SIG-M5 (cell line): ENCODE data around the gene ASGR2.
"Not testable (repeated sequence)": the region's sequence is repeated elsewhere in the genome, so short reads cannot be mapped to it uniquely, and the experiment has no call there.

Experiments
- DNase-seq: peaks from one replicate; lab custom pipeline; 2025; lab: John Stamatoyannopoulos, UW

ASGR2 gene

DNA sequence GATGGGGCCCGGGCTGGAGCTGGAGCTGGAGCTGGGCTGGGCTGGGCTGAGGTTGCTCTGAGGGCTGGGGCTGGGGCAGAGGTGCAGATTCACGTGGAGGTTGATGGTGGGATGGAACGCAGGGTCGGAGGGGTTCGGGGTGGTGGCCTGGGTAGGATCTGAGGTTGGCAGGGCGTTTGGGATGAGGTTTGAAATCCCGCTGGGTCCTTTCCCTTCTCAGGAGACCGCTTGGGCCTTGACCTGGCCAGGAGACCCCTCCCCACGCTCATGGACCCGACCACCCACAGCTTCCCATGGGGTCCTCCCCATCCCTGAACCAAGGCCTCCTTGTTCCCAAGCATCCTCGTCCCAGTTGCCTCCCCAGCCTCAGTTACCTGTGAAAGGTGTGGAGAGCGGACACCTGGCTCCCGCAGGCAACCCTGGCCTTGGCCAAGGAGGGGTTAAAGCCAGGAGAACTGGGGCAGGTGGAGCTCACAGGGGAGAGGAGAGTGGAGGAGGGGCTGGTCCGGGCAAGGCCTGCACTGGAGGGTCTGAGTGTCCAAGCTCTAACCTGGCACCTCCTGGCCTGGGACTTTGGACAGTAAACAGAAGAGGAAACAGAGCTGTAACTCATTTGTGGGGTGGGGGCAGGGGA is at the start of gene ASGR2:
ASGR2 (minus strand) TSS at position 582 of the 634 bp plus-strand sequence. CDS start 582 bp downstream, outside the sequence.
- DNase-seq = no peak

- DNase-seq = not testable (repeated sequence)
Measured at GRCh38 chr17:7159571-7159970, 44.9 kb upstream of the ASGR2 start.

DNA sequence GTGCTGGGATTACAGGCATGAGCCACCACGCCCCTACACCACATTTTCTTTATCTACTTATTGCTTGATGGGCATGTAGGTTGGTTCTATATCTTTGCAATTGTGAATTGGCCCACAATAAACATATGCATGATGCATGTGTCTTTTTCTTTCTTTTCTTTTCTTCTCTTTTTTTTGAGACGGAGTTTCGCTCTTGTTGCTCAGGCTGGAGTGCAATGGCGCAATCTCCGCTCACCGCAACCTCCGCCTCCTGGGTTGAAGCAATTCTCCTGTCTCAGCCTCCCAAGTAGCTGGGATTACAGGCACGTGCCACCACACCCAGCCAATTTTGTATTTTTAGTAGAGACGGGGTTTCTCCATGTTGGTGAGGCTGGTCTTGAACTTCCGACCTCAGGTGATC is 43.8 kb upstream of the ASGR2 start:
- not testable (repeated sequence) for DNase-seq

DNA sequence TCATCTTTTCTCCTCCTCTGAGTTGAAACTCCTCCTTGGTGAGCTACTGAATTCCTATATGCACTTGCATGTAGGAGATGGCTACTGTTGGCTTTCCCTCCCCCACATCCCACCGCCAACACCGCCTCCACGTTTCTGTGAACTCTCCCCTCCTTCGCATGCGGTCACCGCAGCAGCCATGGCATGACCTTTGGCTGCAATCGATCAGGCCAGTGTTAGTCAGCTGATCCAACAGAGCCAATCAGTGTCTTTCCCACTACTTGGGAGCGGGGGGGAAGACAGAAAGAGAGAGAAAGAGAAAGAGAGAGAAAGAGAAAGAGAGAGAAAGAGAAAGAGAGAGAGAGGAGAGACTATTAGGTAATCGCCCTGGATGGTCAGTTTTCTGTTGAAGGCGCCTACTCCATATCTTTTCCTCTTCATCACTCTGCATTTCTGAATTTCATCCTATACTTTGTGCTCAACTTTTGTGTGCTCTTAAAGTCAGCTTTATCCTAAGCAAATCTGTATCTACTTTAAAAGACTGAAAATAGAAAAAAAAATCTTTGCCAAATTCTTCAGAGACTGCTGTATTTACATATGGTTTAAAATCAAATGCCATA is 41.8 kb upstream of the ASGR2 start:
- no peak for DNase-seq

DNA sequence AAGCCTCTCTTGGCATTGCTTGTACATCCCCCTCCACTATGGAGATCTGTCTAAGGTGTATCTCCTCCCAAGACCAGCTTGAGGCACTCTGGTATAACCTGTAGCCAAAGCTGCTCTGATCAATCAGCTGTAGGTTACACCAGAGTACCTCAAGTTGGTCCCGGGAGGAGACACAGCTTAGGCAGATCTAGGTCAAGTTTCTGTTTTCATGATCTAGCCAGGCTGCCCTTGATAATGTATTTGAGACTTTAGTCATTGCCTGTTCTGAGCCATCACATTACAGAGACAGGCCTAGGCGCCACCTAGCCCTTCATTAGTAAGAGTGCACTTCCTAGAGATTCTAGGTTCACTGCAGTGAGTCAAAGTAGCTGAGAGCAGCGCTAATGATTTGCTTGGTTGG is 33.1 kb upstream of the ASGR2 start:
- DNase-seq = no peak

DNA sequence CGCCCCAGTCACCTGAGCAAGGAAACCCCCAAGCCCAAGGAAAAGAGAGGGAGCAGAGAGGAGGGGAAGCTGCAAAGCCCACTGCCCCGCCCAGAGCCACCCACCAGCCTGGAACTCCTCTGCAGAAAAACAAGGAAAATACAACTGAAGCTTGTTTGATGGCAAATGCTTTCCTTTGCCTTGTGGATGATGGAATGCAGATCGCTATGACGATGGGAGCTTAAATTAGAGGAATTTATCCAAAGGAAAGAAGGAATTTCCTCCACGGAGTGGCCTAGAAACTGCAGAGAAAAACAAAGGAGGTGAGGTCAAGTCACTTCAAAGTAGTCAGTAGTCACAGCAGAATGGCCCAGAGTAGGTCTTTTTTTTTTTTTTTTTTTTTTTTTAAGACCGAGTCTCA is 31.5 kb upstream of the ASGR2 start:
- DNase-seq = no peak

GRCh38 chr17:7144213-7144612 is 29.6 kb upstream of the ASGR2 start:
- no peak for DNase-seq

DNA sequence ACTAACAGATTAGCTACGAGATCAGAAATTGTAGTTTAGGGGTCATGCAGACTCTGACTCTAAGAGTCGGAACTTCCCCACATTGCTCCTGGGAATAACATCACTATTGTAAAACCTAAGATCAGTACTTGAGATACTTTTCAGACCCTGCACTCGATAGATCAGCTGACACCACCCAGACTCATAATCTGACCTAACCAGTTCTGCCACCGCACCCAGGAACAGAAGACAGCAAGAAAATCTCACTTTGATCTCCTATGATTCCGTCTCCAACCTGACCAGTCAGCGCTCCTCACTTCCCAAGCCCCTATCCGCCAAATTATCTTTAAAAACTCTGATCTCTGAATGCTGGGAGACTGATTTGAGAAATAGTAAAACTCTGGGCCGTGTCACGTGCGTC is 27.2 kb upstream of the ASGR2 start:
- DNase-seq = no peak

- DNase-seq = no peak
Measured at GRCh38 chr17:7139400-7139799, 24.8 kb upstream of the ASGR2 start.

DNA sequence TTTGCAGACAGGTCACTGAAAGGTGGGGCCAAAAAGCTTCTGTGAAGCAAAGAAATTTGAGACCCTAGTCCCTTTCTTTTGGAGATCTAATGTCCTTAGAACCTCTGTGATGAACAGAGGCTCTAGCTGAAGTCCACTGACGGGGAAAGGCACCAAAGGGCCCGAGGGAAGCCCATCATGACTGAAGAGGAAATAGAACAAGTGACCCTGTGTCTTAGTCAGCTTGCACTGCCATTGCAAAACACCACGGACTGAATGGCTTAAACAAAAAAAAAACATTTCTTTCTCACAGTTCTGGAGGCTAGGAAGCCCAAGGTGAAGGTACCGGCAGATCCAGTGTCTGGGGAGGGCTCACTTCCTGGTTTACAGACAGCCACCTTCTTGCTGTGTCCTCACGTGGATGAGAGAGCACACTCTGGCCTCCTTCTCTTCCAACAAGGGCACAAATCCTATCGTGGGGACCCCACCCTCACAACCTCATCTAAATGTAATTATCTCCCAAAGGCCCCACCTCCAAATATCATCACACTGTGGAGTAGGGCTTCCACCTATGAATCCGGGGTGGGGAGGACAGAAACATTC is 24.3 kb upstream of the ASGR2 start:
- DNase-seq = no peak

DNA sequence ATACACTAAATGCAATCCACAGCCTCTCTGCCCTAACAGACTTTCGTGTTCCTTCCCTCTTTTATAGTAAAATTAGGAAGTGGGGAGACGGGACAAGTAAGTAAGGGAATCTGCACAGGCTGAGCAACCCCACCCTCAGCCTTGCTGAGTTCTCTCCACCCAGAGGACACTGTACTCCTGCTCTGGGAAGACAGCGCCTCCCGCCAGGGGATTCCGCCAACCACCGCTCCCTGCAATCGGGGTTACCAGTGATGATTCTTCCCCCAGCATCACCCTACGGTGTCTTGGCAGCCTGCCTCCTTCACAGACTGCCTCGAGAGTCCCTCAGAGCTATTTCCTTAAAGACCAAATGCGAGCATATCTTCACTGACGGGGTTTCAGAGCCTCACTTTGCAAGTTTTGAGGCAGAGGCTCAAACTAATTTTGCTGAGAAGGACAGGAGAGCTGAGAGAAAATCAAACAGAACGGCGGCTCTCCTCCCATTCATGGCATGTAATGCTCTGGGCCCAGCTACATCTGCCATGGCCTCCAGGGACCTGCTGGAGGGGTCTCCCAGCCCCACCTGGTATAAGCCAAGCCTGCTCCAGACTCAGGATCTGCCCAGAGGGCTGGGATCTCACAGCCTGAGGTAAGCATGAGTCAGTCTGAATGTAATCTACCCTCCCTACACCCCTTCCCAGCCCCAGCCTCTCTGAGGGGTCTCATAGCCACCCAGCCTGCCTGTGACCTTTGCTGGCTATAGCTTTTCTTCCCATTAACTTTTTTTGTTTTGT is 22.7 kb upstream of the ASGR2 start:
- DNase-seq = no peak

DNA sequence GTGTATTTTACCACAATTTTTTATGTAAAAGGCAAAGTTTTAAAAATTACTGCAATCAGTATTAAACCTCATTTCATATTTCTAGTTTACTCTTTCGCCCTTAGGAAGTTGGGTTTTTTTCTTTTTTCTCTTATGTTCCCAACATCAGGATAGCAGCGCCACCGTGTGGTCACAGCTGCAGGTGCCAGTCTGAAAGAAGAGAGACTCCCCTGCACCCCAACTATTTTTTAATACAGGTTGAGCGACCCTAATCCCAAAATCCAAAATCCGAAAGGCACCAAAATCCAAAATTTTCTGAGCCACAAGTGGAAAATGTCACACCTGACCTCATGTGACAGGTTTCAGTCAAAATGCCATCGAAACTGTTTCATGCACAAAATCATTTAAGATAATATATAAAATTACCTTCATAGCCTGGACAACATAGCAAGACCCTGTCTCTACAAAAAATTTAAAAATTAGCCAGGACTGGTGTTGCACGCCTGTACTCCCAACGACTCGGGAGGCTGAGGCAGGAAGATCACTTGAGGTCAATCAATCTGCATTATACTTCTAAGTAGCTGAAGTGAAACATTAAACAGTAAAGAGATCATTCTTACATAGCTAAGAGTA is 21.8 kb upstream of the ASGR2 start:
- no peak for DNase-seq

DNA sequence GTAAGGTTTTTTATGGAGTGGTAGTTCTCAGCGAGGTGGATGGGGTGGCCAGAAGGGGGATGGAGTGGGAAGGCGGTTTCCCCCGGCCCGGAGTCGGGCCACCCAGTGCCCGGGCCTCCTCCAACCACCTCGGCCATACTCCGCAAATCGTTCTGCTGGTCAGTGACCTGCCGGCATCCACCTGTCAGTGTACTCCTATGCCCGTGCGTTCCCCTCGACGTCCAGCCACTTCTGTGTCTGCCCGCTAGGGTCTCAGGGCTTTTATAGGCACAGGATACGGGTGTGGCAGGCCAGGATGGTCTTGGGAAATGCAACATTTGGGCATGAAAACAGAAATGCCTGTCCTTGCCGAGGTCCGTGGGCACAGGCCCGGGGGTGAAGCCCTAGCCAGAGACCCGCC is 19.3 kb upstream of the ASGR2 start:
- no peak for DNase-seq

- DNase-seq = no peak
Measured at GRCh38 chr17:7133424-7133823, 18.8 kb upstream of the ASGR2 start.

DNA sequence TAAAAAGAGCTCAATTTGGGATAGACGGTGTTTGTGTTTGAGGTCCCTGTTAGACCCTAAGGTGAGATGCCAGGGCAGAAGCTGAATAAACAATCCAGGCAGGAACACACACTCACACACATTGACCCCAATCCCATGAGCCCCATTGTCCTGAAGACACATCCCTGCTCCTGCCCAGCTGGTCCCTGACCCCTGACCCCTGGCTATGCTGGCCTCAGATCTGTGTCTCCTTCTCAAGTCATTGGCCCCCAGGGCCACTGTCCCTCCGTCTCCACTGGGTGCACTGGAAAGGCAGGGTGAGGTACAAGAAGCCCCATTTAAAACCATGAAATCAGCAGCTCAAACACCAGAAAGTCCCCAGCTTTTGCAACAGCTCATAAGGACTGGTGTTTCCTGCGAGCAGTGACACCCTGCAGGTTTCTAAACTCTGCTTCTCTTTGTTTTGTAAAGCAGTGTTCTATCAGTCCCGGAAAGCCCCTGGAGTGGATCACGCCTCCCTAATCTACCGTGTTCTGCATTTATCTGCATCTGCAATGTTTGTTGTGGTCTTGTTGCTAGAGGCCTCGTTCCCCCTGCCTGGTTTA is 18.0 kb upstream of the ASGR2 start:
- DNase-seq = no peak

- no peak for DNase-seq
Measured at GRCh38 chr17:7131423-7131791, 16.8 kb upstream of the ASGR2 start.

DNA sequence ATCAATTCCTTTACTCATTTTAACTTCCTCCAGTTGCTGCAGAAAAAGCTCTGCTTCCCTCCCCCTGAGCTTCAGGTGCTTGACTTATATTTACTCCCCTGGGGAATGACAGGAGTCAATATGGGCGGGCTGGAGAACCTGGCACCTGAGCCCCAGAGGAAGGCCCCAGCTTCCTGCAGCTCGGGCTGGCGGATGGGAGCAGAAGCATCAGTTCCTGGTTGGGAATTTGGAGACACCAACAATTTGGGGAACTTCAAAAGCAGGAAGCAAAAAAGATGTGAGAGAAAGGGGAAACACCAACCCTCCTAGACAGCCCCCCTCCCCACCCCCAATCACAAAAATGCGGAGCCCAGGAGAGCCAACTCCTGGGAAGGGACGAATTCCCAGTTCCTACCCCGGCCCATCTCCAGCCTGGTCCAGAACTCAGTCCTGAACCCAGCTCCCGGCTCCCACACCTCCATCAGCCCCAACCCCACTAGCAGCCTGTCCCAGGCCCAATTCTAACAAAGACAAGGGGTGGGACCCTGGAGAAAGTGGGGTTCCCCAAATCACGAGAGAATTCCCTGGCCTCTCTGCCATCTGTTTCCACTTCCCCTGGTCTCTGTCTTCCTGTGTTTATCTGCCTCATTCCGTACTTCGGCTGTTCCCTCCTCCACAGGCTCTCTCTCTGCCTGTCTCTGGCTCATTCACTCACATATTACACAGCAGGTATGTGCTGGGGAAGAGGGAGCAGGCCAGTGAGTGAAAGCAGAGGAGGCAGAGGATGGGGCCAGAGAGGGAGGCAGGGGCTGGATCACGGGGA is 16.2 kb upstream of the ASGR2 start:
- no peak for DNase-seq

DNA sequence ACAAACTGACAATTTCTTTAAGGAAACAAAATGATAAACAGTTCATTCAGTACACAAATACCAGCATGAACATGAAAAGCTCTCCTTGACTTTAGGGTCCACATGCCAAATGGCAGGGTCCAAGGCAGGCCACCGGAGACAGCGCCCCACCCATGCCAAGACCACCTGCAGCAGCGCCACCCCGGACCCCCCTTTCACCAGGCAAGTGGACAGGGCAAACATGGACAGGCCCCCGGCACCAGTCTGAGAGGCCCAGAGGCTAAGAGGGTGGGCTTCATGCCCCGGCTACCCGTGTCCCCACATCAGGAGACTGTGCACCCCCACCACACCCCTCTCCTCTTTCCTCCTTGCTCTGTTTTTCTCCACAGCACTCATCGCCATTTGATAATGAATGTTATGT is 14.7 kb upstream of the ASGR2 start:
- no peak for DNase-seq

DNA sequence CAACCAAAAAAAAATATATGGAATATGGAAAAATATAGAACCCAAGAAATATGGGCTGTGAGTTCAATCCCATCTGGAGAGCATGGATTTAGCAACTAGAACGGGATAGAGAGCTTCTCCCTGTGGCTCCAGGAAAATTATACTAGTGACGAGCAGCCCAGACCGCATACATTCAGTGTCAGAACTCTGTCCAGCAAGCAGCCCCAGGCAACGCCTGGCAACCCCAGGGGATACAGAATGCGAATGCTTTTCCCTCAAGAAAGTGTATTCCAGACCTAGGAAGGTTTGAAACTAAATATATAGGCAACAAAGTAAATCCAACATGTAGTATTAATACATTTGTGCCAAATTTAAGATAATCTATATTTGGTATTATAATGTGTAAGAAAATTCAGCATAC is 13.5 kb upstream of the ASGR2 start:
- DNase-seq = no peak

DNA sequence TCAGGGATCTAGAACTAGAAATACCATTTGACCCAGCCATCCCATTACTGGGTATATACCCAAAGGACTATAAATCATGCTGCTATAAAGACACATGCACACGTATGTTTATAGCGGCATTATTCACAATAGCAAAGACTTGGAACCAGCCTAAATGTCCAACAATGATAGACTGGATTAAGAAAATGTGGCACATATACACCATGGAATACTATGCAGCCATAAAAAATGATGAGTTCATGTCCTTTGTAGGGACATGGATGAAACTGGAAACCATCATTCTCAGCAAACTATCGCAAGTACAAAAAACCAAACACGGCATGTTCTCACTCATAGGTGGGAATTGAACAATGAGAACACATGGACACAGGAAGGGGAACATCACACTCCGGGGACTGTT is 12.9 kb upstream of the ASGR2 start:
- not testable (repeated sequence) for DNase-seq

GRCh38 chr17:7126386-7126785 is 11.8 kb upstream of the ASGR2 start:
- DNase-seq = not testable (repeated sequence)
